ENCODE results near the gene TRAPPC4.

GRCh38 chr11:119062779-119063178 lies 44.2 kb downstream of the TRAPPC4 start:
- TF ChIP-seq CTCF (conservative IDR thresholded peaks at IDR 0.05; ENCODE audit: low read depth, low read length) (no peak), EZH2 (IDR thresholded peaks at IDR 0.05; ENCODE audit: borderline replicate concordance, low read depth, low read length, poor library complexity, severe bottlenecking) (no peak)

Data from A673 (cell line).